Stimulated activated CD4-positive, alpha-beta T cell treated with anti-CD3 and anti-CD28 coated beads, TNF-alpha, amount 100 ng/mL, for 1 hour (primary cell): ENCODE measurements around the gene MTG1.

Source experiments
- DNase-seq, 3 donors: peaks; one replicate each; pipeline ENCODE4 v3.0.0-alpha.2; 2020; ENCODE audit warnings: low read depth in 3 of 3, low spot score in 1 of 3

MTG1 gene

DNA sequence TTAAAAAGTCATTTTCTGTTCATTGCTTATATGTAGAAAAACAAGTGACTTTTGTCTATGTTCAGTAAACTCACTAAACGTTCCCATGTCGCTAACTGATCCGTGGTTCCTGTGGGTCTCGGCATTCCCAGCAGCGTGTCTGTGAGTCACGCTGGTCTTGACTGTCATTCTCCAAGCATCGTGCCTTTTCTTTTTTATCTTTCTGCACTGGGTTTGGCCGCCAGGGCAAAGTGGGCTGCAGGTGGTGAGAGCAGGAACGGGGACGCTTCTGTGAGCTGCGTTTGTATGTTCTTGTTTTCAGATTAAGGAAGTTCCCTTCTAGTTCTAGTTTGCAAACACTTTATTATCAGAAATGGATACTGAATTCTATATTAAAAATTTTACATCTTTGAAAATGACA is 53.0 kb downstream of the MTG1 start:
- DNase-seq = no peak

DNA sequence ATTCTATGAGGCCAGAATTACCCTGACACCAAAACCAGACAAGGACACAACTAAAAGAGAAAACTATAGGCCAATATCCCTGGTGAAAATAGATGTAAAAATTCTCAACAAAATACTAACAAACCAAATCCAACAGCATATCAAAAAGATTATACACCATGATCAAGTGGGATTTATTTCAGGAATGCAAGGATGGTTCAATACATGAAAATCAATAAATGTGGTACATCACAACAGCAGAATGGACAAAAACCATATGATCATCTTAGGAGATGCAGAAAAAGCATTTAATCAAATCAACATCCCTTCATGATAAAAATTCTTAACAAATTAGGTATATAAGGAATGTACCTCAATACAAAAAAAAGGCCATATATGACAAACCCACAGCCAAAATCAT is 54.2 kb downstream of the MTG1 start:
- DNase-seq = no peak

DNA sequence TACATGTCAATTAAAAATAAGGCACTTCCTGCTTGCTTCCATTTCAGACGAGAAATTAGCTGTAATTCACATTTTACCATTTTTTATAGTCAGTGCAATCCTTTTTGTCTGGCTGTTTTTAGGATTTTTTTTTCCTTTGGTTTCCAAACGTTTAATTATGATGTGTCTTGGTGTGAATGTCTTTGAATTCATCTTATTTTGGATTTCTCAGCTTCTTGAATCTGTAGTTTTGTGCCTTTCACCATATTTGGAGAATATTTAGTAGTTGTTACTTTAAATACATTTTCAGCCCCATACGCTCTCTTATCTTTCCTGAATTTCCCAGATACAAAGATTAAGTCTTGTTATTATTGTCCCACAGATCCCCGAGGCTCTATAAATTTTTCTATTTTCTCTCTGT is 57.4 kb downstream of the MTG1 start:
- no peak for DNase-seq

DNA sequence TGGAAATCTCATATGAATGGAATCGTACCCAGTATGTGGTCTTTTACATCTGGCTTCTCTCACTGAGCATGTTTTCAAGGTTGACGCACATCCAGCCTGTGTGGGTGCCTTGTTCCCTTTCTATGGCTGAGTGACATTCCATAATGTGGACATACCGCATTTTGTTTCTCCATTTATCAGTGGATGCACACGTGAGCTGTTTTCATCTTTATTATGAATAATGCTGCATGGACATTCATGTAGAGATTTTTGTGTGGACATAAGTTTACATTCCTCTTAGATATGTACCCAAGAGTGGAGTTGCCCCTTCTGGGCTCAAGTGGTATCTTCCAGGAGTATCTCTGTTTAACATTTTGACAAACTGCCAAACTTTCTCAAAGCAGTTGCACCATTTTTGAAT is 58.5 kb downstream of the MTG1 start:
- DNase-seq = no peak

DNA sequence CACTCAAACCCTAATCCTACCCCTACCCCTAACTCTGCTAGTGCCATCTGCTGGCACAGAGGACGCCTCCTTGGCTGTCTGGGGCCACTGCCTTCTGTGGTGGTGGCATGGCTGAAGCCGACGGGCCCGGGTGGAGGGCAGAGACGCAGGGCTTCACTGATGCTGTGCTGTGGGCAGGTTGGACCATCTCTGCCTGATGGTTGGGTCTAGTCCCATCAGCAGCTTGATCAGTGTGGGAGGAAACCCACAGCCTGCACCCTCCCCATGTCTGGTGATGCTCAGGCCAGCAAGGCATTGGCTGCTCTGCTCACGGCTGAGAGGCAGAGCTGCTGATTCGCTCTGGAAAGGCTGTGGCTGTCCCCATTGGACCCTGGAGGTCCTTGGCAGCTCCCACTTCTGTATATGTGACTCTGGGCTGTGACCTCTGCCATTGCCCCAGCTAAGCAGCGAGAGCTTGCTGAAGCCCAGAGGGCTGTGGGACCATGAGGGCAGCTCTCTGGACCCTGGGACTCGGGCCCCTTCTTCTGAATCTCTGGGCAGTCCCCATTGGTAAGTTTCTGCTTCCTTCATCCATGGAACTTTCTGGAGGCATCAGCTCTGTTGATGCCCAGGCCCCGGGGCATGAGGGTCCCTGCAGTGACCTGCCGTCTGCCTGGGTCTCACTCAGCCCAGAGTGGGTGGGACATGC is 59.7 kb downstream of the MTG1 start, which contains the start of gene SCART1:
Gene SCART1, plus strand, starts transcription at position 430 of the 688 bp plus-strand sequence. Its CDS starts 53 bp downstream, at position 483.
- no peak for DNase-seq

DNA sequence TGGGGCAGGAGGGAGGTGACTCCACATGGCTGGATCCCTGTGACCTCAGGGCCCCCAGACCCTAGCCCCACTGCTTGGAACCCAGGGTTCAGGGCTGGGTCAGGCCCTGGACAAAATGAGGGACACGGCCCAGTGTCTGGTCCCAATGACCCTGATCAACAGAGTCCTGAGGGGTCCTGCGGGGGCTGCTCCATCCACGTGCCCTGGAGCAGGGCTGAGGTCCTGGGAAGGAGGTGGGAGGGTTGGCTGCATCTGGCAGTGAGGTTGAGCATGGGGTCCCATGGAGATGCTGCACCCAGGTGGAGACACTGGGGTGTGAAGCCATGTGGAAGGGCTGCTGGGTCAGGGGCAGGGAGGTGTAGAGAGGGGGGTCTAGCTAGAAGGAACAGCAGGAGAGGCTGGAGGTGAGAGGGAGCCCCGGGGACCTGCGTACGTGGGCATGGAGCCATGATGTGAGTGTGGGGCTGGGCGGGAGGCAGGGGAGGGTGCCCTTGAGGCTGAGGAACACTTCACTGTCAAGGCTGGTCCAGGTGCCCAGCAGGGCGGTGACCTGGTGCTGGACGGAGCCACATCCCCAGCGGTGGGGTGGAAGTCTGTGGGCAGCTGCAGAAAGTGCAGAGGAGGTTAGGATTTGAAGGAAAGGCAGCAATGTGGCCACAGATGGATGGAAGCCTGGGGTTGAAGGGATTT is 60.4 kb downstream of the MTG1 start:
- no peak for DNase-seq

DNA sequence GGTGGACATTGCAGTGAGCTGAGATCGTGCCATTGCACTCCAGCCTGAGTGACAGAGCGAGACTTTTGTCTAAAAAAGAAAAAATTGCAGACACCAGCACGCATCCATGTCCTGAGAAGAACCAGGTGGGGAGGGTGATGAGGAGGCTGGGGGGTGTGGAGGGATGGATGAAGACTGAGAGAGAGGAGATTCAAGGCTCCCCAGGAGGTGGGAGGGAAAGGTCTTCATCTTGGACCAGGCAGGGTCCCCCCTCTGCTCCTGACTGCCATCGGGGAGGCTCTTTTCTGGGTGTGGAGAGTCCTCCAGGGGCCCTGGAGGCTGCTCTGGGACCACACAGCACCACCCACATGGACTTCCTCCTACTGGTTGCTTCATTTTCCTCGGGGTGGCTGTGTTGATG is 61.2 kb downstream of the MTG1 start:
- DNase-seq = no peak

DNA sequence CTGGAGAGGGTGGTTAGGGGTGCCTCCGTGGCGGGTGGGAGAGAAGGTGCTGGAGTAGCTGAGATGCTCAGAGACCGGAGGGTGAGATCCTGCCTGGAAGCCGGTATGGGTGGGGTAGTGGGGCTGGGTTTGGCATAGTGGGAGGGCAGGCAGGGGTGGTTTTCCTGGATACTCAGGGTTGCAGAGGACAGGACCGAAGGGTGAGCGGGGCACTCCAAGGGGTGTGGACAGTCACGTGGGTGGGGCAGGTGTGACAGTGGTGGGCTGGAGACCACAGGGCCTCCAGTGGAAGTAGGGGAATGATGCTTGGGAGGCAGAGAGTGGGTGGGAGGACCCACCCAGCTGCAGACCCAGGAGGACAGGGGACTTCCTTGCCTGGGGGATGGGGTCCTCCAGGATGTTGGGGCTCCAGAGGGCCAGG is 61.7 kb downstream of the MTG1 start:
- DNase-seq = no peak

DNA sequence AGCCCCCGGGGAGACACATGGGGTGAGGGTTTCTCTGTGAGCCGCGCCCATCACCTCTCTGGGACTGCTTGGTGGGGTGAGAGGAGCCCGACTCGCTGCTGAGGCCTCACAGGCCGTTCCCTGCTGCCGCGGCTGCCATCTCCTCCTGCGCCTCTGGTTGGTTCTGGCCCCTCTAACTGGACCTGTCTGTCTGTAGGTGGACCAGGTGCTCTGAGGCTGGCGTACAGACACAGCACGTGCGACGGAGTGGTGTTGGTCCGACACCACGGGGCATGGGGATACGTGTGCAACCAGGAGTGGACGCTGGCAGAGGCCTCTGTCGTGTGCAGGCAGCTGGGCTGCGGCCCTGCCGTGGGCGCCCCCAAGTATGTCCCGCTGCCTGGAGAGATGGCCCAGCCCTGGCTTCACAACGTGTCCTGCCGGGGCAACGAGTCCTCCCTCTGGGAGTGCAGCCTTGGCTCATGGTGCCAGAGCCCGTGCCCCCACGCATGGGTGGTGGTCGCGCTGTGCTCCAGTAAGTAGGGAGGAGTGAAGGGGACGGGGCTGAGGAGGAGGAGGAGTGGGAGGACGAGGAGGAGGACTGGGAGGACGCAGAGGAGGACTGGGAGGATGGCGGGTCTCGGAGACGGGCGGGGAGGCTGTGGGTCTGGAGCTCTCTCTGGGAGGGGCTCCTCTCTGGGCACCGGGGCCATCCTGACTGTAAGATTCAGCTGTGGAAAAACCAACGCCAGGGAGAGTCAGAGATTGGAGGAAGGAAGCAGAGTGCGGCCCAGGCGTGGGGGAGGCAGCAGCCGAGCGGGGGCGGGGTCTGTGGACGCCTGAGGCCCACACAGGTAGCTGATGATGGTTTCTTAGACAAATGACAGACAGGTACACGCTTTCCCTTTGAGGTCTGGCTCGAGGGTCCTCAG is 62.3 kb downstream of the MTG1 start:
- DNase-seq = no peak

DNA sequence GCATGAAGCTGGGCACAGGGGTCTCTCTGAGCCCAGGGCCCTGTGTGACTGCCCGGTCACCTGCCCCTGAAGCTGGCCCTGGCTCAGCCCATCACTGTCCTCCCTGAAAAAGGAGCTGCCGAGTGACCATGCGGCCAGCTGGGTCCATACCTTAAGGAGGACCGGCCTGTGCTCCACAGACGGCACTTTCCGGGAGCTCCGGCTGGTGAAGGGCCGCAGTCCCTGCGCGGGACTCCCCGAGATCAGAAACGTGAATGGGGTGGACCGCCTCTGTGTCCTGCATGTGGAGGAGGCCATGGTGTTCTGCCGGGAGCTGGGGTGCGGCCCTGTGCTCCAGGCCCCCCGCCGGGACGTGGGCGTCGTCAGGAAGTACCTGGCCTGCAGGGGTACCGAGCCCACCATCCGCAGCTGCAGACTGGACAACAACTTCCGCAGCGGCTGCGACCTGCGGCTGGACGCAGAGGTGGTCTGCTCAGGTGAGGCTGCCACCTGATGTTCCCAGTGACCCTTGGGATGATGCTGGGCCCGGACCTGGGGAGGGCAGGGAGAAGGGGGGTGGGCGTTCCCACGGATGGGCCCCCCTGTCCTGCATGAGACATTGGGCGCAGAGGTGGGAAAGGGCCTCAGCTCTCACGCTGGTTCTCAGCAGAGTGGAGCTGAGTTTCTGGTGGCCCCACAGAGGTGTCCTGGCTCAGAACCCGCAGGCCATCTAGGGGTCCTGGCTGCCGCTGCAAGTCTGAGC is 63.3 kb downstream of the MTG1 start:
- DNase-seq = no peak

DNA sequence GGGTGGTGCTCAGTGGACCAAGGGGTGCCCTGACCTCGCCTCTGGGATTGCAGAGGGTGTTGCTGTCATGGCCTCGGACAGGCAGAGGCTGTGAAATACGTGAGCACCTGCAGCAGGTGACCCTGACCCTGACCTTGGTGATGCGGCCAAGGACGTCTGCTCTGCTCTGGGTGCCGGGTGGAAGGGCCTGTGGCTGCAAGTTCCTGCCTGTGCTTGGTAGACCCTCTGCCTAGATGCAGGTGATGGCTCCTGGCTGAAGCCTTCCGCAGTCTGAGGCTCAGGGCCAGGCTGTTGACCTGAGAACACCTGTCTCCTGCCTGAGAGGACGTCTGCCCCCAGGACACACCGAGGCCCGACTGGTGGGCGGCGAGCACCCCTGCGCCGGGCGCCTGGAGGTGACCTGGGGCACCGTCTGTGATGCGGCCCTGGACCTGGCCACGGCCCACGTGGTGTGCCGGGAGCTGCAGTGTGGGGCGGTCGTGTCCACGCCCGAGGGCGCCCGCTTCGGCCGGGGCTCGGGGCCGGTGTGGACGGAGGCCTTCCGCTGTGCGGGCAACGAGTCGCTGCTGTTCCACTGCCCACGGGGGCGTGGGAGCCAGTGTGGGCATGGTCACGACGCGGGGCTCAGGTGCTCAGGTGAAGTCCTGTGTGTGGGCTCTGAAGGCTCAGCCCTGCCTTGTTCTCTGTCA is 64.2 kb downstream of the MTG1 start:
- DNase-seq = no peak

DNA sequence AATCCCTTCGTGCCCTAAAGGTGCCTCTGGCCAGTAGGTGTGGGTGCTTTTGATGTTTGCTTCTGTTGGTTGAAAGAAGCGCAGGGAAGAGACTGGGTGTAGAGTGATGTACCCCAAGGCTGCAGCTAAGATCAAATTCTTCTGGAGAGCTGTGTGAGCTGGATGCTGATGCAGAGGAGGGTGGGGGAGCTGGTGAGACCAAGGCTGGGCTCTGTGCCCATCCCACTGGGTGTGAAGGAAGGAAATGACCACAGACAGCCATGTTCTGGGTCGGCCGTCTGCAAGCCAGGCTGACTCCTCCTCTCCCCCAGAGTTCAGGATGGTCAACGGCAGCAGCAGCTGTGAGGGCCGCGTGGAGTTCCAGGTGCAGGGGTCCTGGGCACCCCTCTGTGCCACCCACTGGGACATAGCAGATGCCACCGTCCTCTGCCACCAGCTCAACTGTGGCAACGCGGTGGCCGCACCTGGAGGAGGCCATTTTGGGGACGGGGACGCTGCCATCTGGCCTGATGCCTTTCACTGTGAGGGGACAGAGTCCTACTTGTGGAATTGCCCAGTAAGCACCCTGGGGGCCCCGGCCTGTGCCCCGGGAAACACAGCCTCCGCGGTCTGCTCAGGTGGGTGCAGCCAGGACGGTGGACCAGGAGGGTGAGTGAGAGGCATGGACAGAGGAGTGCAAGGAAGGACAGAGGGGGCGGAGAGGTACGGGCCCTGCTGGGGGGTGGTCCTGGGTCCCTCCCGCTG is 64.9 kb downstream of the MTG1 start:
- no peak for DNase-seq

DNA sequence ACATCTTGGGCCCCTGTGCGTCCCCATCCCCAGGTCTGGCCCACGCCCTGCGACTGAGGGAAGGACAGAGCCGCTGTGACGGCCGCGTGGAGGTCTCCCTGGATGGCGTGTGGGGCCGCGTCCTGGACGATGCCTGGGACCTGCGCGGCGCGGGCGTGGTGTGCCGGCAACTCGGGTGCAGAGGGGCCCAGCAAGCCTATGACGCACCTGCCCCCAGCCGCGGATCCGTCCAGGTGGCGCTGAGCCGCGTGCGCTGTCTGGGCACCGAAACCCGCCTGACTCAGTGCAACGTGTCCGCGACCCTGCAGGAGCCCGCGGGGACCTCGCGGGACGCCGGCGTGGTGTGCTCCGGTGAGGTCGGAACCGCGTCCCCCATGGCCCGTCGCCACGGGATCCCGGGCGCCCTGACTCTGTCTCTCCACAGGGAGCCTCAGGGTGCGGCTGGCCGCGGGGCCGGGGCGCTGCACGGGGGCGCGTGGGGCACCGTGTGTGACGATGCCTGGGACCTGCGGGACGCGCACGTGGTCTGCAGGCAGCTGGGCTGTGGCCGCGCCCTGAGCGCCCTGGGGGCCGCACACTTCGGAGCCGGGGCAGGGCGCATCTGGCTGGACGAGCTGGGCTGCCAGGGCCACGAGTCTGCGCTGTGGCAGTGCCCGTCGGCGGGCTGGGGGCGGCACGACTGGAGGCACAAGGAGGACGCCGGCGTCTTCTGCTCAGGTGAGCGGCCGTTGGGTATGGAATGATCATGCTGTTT is 65.7 kb downstream of the MTG1 start:
- DNase-seq = no peak

DNA sequence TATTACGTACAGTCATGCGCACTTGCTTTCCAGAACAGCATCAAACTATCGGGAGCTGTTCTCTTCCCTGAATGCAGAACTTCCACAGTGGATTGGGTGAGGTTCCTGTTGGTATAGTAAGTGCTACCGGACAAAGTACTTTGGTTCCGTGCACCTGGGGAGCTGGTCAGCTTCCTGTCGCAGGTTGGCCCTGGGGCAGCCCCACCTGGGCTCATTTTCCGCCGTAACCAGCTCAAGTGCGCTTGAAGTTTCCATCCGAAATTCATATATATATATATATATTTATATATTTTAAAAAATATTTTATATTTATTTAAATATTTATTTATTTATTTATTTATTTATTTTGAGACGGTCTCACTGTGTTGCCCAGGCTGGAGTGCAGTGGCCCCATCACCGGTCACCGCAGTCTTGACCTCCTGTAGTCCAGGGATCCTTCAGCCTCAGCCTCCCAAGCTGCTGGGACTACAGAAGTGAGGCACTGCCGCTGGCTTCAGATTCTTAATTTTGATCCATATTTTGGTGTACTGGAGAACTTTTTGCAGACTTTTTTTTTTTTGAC is 66.3 kb downstream of the MTG1 start:
- DNase-seq = no peak

DNA sequence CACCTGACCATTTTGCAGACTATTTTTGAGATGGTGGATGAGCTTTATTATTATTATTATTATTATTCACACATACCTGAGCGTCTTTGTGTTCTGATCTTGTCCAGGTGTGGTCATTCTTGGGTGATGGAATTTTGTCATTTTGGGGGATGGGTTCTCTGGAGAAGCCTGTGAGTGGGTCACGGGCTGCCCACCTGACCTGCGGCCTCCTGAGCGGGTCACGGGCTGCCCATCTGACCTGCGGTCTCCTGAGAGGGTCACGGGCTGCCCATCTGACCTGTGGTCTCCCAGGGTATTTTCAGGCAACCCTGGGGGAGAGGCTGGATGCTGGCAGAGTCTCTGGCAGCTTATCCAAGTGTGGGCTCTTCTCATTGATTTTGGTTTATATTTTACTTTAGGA is 67.1 kb downstream of the MTG1 start:
- DNase-seq = no peak

DNA sequence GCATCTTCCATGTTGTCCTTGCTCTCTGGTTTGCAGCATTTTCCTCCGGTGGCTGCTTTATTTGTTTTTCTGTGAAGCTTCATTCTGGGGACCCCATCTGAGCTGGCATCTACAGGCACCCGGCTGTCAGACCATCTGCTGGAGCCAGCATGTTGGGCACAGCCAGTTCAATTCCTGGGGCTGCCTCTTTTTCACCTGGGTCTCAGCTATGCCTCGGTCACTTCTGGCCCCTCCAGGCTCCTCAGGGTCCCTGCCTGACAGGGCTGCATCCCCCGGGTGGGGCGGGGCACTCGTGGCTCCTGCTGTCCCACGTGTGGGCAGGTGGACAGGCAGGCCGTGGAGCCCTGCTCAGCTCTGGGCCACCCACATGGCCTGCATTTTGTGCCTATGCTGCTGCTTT is 67.9 kb downstream of the MTG1 start:
- no peak for DNase-seq

DNA sequence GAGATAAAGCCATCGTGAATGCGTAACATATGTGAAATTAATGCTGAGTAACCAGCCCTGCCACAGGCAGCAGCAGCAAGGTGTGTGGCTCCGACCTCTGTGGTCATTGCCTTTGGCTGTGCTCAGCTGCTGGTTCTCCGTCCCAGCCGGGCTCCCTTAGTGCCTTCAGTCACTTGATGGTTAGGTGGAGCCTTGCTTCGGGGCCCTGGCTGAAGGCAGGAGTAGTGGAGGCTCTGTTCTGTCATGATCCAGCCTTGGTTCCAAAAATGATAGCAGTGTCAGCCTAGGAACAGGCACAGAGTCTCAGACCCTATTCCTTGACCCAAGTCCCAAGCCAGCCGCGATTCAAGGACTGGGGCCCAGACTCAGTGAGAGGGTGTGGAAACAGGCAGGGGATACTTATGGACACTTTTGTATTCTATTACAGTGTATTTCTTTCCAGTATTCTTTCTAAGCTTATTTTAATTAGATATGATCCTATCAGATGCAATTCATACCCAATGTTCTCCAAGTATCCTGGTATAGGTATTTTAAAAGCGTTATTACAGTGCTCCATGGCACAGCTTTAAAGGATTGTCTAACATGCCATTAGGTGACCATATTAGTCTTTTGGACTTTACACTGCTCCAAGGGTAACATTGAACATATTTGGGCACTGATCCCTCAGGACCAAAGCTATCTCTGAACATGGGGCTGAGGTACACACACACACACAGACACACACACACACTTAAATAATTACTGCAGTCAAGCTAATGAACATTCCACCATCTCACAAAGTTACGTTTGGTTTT is 68.8 kb downstream of the MTG1 start:
- DNase-seq = no peak

DNA sequence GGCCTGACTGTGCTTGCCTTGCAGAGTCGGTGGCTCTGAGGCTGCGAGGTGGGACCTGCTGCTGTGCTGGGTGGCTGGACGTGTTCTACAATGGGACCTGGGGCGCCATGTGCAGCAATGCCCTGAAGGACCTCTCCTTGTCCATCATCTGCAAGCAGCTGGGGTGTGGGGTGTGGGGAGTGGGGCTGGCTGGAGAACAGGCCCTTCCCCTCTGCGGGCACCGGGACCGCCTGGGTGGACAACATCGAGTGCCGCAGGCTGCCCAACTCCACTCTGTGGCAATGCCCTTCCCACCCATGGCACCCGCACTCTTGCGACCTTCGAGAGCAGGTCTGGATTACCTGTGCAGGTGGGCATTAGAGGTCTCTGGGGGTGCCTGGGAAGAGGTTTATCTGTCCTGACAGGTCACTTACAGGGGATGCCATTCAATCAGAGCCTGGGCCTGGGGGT is 70.7 kb downstream of the MTG1 start:
- DNase-seq = no peak
